HG02852 (cell line): ENCODE results near the gene CDK15.
"Not testable (repeated sequence)": the region's sequence is repeated elsewhere in the genome, so short reads cannot be mapped to it uniquely, and the experiment has no call there.

Experiments
- ATAC-seq: cut with Tn5 transposase; IDR thresholded peaks from one replicate; pipeline ENCODE4 v1.9.1; 2021; ENCODE audit warnings: mild to moderate bottlenecking, moderate library complexity; ENCODE audit not compliant: unreplicated experiment

The CDK15 gene

GRCh38 chr2:201789395-201789794 lies 16.9 kb upstream of the CDK15 start:
- no peak for ATAC-seq

DNA sequence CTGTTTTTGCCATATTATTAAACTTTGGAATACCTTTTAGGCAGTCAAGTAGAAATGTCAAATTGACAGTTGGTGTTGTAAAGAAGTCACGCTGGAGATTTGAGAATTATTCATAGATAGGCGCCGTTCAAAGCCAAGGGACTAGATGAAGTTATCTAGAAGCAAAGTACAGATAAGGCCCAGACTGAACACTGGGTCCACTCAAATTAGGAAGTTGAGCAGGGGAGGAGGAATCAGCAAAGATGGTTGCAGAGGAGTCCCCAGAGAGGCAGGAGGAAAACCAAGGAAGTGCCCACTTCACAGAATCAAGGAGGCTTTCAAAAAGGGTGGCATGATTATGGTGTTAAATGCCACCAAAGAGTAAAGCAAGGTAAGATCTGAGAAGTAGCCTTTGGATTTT lies 16.0 kb upstream of the CDK15 start:
- ATAC-seq: no peak

DNA sequence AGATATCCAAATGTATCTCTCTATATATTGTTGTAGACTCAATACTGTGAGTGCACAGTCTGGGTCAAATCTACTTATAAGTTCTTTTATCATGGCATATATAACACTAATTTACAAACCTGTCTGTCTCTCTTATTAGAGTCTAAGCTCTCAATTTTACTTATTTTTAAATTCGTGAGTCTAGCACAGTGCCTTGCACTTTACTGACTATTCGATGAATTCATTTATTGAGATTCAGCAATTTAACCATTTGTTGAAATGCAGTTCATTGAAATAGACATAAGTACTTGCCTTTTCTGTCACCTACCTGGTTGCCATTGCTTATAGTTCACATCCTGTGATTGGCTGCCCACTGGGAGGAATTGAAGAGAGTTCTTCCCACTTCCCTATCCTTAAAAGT lies 15.3 kb upstream of the CDK15 start:
- no peak for ATAC-seq

GRCh38 chr2:201793631-201794030 lies 12.7 kb upstream of the CDK15 start:
- no peak for ATAC-seq

DNA sequence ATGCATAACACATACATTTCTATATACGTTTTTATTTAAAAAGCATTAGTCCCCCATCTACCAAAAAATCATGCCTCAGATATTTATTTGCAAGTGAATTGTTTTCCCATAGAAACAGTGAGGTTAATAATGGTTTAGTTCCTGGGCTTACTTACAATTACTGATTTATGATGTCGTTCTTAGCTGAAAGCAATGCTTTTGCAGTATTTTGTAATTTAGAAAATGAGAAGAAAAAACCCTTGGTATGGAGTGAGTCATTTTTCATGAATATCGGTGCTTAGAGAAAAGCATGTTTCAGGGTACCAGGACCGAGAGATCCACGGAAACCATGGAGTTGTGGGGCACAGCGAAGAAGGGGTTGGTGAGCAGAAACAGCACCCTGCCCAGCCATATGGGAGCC lies 12.0 kb upstream of the CDK15 start:
- ATAC-seq: no peak

- no peak for ATAC-seq
These were observed 10.5 kb upstream of the CDK15 start for GRCh38 chr2:201795607-201796477.

DNA sequence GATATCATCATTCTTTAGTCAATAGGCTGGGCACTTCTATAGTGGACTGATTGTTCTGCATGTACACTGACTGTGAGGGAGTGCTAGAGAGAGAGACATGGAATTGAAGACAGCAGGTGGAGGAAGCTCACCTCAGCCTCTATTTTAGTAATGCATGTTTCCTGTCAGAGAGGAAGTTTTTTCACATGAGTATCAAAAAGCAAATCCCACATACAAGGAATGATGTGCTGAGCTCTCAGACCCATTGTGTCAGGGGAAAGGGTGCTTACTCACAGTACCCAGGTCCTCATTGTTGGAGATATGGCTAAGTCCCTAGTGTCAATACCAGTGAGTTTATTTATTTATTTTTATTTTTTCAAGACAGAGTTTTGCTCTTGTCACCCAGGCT lies 9.9 kb upstream of the CDK15 start:
- ATAC-seq: no peak

GRCh38 chr2:201797175-201797840 lies 9.0 kb upstream of the CDK15 start:
- ATAC-seq: no peak

GRCh38 chr2:201798252-201798913 lies 8.0 kb upstream of the CDK15 start:
- ATAC-seq: no peak

DNA sequence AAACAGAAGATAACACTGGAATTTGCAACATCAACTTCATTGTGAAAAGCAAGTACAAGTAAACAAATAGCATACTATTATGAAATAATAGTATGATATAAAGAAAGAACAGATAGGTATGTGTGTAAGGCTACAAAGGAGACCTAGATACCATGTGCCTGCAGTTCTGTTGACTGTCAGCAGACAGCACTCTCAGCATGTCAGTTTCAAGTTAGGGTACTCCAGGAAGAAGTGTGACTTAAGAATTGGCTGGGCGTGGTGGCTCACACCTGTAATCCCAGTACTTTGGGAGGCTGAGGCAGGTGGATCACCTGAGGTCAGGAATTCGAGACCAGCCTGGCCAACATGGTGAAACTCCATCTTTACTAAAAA lies 7.4 kb upstream of the CDK15 start:
- not testable (repeated sequence) for ATAC-seq

GRCh38 chr2:201807452-201807999 lies 1.2 kb downstream of the CDK15 start:
- ATAC-seq: no peak

- ATAC-seq: no peak
These were observed 1.7 kb downstream of the CDK15 start for GRCh38 chr2:201808027-201808426.

DNA sequence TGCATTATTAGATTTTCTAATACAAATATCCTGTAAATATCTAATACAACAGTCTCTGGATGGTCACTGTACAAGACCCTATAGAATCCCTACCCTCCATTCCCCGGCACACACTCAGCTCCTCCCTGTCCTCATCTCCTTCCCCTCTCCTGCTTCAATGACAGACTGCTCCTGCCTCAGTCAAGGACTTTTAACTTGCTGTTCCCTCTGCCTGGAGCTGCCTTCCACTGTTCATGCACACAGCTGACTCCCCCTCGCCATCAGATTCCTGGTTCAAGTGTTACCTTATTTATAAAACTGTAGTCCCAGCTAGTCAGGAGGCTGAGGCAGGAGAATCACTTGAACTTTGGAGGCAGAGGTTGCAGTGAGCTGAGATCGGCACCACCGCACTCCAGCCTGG lies 3.3 kb downstream of the CDK15 start:
- no peak for ATAC-seq

DNA sequence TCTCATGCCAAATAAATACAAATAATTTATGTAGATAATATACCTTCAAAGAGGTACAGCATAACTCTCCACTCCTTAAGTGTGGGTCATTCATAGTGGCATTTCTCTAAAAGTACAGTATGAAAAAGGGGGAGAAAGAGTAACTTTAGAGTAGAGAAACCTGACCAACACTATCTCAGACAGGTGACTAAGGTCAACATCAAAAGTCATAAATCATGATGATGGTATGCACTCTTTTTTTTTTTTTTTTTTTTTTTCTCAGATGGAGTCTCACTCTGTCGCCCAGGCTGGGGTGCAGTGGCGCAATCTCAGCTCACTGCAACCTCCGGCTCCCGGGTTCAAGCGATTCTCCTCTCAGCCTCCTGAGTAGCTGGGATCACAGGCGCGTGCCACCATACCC lies 4.3 kb downstream of the CDK15 start:
- ATAC-seq: not testable (repeated sequence)

DNA sequence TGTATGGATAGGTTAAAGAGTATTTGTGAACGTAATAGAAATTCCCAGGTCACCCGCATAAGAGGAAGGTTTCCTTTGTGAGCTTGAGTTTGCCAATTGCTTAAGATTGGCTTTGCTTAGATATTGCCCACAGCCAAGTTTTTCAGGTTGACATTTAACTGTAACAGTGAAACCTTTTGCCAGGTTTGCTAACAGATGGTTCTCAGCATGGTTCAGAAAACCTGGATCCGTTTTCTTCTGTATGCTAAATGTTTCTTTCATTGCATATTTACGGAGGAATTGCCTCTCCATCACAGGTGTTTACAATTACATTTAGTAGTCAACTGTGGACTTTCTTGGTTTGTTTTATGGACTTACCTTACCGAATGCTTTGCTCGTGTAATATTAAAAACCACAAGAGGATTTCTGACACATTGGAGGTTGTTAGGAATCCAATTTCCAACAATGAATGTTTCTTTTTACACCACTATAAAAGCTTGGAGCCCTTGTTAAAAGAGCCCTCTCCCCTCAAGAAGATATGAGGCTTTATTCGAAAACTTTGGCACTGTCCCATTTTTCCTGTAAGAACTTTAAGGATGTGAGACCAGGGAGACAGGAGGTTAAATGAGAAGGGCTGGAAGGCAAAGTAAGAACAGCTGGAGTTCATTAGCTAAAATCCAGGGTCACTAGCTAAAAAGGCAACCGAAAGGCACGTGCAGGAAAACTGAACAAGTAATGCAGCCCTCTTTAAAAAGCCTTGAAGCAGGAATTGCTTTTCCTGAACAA lies 7.8 kb downstream of the CDK15 start:
- ATAC-seq: no peak

DNA sequence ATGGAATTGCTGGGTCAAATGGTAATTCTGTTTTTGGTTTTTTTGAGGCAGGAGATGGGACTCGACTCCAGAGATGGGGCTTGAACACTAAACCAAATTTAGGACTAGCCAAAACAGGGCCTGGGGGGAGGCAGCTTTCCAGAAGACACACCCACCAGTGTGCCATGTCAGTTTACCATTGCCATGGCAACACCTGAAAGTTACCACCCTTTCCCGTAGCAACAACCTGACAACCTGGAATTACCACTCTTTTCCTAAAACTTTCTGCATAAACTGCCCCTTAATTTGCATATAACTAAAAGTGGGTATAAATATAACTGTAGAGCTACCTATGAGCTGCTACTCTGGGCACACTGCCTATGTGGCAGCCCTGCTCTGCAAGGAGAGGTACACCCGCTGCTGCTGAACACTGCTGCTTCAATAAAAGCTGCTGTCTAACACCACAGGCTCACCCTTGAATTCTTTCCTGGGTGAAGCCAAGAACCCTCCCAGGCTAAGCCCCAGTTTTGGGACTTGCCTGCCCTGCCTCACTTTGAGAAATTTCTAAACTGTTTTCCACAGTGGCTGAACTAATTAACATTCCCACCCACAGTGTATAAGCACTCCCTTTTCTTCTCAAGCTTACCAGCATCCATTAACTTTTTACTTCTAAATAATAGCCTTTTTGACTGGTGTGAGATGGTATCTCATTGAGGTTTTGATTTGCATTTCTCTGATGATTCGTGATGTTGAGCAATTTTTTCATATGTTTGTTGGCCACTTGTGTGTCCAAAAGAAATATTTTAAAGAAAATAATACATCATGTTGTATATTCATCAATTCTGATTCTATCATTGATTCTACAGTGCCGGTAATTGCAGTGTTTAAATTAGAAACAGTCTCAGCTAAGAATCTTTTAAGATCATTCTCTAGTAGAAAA lies 10.6 kb downstream of the CDK15 start:
- no peak for ATAC-seq

DNA sequence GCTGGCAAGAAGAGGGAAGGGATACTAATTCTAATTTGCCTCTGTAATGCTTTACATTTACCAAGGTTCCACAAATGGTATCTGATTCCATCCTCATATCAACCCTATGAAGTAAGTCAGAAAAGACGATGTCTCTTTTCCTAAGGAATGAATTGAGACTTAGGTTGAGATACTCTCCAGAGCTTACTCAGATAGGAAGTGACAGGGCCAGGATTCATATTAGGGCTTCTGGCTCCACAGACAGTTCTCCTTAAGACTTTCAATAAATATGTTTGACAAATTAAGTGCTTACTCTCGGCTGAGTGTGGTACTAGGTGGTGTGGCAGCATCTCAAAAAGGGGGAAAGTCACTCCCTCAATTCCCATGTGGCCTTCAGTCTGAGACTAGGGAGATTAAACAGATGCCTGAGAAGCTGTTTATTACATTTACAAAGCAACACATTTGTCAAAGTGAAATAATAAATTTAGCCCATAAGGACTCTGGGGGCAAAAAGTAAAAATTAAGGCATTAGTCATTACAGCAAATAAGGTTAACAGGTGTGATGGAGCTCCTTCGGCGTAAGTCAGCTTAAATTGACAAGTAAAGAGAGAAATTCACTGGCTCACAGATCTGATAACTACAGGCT lies 14.2 kb downstream of the CDK15 start:
- no peak for ATAC-seq

DNA sequence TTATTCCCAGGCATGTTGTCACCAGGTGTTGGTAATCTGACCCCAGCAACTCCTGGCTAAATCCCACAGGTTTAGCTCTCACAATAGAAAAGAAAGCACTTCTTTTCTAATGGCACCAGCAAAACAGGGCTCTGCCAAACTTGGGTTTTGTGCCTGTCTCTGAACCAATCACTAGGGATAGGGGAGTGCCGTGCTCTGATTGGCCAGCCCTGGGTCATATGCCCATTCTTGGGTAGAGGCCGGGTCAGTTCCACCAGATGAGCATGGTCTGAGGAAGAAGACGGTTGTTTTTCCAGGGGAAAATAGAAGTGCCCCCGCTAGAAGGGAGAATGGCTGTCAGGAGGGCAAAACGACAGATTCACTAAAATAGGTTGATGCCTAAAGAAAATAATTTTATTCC lies 14.7 kb downstream of the CDK15 start:
- no peak for ATAC-seq

DNA sequence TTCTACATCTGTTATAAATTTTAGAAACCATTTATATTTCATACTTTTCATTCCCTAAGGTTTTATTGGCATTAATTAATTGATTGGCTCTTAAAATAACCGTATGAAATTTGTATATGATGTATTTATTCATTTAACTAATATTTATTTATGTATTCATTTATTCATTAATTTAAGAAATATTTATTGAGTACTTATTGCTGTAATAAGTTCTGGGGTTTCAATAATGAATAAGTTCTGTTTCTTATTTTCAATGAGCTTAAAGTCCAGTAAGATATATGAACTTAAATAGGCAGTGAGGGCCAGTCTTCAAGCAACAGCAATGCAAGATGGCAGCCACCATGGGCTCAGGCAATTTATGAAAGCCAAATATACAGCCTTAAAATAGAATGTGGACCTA lies 17.9 kb downstream of the CDK15 start:
- ATAC-seq: no peak
